ENCODE measurements around the gene RASSF7.

The RASSF7 gene

DNA sequence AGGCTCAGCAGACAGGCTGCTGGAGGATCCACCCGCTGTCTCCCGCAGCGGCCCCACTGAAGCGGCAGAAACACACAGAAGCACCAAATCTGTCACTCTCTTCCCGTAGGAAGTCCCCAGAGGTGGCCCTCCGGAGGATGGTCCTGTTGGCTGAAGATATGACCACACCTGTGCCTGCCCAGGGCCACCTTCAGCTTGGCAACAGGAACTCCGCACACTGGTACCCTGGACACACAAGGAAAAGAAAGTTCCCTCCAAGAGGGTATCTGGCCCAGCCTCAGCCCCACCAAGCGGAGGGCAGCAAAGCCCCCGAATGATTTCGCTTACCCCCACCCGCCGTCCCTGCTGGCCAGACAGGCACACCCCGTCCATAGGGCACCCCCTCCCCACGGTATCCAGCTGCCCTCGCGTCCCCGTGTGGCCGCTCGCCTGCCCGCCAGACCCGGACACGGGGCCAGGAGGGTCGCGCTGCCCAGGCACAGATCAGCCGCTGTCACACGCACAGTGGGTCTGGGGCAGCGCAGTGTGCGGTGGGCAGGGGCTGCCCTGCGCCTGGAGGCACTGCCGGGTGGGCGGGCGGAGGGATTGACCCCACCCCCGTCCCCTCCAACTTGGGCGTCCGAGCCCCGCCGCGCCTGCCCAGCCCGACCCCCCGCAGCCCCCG, 7.0 kb downstream of the RASSF7 start:
- peak in 4 of 6 experiments; percentile 22 to 38 (median 36) for DNase-seq

GRCh38 chr11:568306-569157, 7.8 kb downstream of the RASSF7 start:
- peak; percentile 86 to 94 (median 92) for DNase-seq

- DNase-seq = no peak
Measured at GRCh38 chr11:569158-569885, 8.6 kb downstream of the RASSF7 start.

GRCh38 chr11:571802-572185, 11.0 kb downstream of the RASSF7 start:
- DNase-seq = no peak

- DNase-seq = no peak
Measured at GRCh38 chr11:573146-573759, 12.5 kb downstream of the RASSF7 start.

DNA sequence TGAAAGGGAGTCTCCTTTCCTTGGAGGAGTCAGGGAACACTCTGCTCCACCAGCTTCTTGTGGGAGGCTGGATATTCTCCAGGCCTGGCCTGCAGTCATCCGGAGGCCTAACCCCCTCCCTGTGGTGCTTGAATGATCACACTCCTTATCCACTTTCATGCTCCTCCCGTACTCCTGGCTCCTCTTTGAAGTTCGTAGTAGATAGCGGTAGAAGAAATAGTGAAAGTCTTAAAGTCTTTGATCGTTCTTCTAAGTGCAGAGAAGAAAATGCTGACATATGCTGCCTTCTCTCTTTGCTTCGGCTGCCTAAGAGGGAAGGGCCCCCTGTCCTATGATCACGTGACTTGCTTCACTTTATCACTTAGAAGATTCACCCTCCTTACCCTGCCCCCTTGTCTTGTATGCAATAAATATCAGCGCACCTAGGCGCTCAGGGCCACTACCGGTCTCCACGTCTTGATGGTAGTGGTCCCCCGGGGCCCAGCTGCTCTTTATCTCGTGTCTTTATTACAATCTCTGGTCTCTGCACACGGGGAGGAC, 13.3 kb downstream of the RASSF7 start:
- DNase-seq = peak in 2 of 6 experiments; percentile 17 to 34

- DNase-seq = no peak
Measured at GRCh38 chr11:574632-575312, 14.0 kb downstream of the RASSF7 start.

GRCh38 chr11:575313-575995, 14.7 kb downstream of the RASSF7 start:
- DNase-seq = peak in 3 of 6 experiments; percentile 69 to 90 (median 89)

DNA sequence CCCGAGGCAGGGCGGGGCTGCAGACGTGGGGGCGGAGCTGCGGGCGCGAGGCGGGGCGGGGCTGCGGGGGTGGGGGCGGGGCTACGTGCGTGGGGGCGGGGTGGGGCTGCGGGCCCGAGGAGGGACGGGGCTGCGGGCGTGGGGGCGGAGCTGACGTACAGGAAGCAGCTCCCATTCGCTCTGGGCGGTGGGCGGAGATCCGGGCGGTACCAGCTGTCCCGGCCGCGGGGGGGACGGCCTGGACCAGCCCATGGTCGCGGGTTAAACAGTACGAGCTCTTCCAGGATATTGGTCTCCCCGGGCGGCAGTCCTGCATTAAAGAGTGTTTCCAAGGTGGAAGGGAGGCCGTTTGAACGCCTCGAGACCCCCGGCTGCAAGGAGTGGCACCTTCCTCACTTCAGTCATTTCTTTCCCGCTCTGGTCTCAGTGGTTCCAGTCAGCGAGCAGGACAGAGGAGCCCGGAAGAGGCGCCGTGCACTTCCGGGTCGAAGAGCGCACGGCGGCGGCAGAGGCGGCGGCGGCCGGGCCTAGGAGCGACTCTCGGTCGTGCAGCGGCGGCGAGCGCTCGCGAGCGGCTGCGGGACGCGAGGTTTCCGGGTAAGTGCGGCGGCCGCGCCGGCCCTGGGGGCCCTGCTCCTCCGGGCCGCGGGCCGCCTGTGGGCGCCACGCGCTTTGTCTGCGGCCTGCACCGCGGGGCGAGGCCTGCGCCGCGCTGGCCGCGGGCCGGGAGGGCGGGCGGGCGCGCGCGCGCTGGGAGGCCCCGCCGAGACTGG, 15.4 kb downstream of the RASSF7 start, which contains the start of gene PHRF1:
Gene PHRF1, plus strand, starts transcription at position 475 of the 773 bp plus-strand sequence. CDS start 5,043 bp downstream, outside the sequence.
- peak; percentile 92 to 97 (median 94) for DNase-seq

GRCh38 chr11:576811-577610, 16.2 kb downstream of the RASSF7 start:
- DNase-seq = no peak

- DNase-seq = no peak
Measured at GRCh38 chr11:577611-577894, 16.8 kb downstream of the RASSF7 start.

DNA sequence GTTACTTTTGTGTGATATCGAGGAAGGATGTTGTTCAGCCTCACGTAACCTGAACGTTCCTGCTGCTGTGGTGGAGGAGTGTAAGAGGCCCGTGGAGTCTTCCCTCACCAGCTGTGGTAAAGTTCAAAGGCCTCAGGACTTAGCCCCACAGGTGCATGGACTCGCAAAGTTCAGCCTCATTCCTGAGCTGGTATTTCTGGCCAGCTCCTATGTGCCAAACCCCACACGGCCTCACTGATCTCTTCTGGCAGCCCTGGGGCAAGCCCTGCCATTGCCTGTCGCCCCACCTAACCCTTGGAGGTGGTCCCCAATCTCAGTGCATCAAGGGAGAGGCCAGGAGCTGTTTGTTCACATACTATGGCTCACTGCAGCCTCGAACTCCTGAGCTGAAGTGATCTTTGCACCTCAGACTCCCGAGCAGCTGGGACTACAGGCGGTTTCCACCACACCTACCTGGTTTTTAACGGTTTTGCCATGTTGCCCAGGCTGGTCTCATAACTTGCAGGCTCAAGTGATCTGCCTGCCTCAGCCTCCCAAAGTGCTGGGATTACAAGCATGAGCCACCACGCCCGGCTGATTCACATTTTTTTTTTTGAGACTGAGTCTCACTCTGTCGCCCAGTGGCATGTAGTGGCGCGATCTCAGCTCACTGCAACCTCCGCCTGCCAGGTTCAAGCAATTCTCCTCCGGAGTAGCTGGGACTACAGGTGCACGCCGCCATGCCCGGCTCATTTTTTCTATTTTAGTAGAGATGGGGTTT, 17.7 kb downstream of the RASSF7 start:
- DNase-seq = no peak

- DNase-seq = no peak
Measured at GRCh38 chr11:579830-580601, 19.2 kb downstream of the RASSF7 start.

DNA sequence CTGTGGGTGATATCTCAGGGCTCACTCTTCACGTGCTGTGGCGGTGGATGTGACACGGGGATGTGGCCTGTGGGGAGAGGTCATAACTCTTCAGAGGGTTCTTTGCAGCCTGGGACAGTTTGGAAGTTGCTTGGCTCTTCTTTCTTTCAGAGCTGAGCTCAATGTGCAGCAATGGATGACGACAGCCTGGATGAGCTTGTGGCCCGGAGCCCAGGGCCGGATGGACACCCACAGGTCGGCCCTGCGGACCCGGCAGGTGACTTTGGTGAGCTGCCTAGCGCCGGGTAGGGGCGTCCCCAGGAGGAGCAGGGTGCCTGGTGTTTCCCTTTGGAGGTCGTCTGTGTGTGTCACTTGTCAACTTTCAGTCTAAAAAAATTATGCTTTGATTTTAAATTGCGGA, 20.6 kb downstream of the RASSF7 start:
- DNase-seq = no peak

DNA sequence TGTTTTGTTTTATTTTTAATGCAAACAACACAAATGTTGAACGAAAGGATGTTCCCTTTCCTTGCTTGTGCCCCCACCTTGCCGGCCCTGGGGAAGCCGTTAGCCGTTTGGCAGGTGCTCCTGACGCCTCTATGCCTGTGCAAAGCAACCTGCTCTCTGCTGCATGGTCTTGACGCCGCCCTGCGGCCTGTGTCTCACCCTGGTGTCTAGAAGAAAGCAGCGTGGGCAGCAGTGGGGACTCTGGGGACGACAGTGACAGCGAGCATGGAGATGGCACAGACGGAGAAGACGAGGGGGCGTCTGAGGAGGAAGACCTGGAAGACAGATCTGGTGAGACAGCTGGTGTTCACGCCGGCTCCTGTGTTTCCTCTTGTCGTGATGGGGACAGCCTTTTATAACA, 21.0 kb downstream of the RASSF7 start:
- no peak for DNase-seq

- DNase-seq = no peak
Measured at GRCh38 chr11:584287-584686, 23.5 kb downstream of the RASSF7 start.

DNA sequence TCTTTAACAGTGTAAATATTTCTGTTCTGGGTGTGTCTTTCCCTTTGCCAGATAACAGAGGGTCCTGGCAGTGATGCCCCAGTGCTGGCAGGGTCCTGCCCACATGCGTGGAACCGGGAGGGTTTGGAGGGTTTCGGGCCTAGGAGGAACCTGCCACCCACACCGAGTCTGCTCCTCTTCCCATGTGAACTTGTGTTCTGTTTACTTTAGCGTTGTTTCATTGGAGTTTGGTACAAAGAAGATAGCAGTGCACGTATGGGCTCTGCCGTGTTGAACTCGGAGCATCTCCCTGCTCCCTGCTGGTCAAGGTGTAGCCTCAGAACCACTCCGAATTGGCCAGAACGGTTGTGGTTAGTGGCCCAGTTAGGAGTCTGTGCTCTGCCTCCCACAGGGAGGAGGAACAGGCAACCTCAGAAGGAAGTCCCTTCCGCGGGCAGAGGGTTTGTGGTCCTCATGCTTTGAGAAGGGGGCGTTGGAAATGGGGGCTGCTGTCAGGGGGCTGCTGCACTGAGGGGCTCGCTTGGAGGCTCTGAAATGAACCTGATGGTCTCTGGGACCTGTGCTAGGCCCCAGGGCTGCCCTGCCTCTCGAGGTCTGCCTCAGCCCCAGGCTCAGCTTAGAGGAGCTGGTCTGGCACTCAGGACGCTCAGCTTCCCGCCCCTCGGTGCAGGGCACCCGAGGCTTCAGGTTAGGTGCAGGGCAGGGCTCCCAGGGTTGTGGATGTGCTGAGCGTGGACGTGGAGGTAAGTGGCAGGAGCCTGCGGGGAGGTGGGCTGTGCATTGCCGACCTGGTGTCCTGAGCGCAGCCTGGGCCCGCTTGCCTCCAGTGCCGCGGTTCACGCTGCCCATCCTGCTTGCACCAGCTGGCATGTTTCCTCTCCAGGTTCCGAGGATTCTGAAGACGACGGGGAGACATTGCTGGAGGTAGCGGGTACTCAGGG, 25.9 kb downstream of the RASSF7 start:
- no peak for DNase-seq

All from stimulated activated naive CD4-positive, alpha-beta T cell (primary cell).